GM12864 (cell line): ENCODE measurements around the gene TGFBR3.

Experiments used
- DNase-seq: peaks from one replicate; pipeline ENCODE4 v3.0.0-alpha.2; 2011; ENCODE audit warnings: low read depth
- H3K4me3 ChIP-seq: 2 replicates; pipeline ENCODE4 v1.5.1; 2011; ENCODE audit warnings: mild to moderate bottlenecking, low read depth, low read length, control low read depth
- CTCF ChIP-seq: IDR thresholded peaks from 2 replicates; pipeline ENCODE4 v1.5.1; 2011; ENCODE audit warnings: low read depth, mild to moderate bottlenecking, moderate library complexity, low read length, control low read depth, inconsistent platforms; ENCODE audit errors: missing control alignments

TGFBR3 gene

GRCh38 chr1:91817211-91817905 lies 68.6 kb downstream of the TGFBR3 start:
- no peak for TF ChIP-seq CTCF
- DNase-seq = no peak
- no peak overlapping the region for H3K4me3 ChIP-seq

- no peak for DNase-seq
- no peak overlapping the region for H3K4me3 ChIP-seq
- TF ChIP-seq CTCF = no peak
Observed at GRCh38 chr1:91816031-91816430, 69.9 kb downstream of the TGFBR3 start.

GRCh38 chr1:91814448-91814847 lies 71.5 kb downstream of the TGFBR3 start:
- no peak for DNase-seq
- H3K4me3 ChIP-seq = no peak overlapping the region
- TF ChIP-seq CTCF = no peak

- H3K4me3 ChIP-seq = no peak overlapping the region
- TF ChIP-seq CTCF = no peak
- no peak for DNase-seq
Observed at GRCh38 chr1:91813813-91814212, 72.1 kb downstream of the TGFBR3 start.

GRCh38 chr1:91811363-91812025 lies 74.5 kb downstream of the TGFBR3 start:
- no peak overlapping the region for H3K4me3 ChIP-seq
- DNase-seq = no peak
- TF ChIP-seq CTCF = no peak

GRCh38 chr1:91809317-91809716 lies 76.6 kb downstream of the TGFBR3 start:
- no peak overlapping the region for H3K4me3 ChIP-seq
- no peak for TF ChIP-seq CTCF
- DNase-seq = no peak

GRCh38 chr1:91807921-91808620 lies 77.9 kb downstream of the TGFBR3 start:
- TF ChIP-seq CTCF = no peak
- H3K4me3 ChIP-seq = no peak overlapping the region
- DNase-seq = no peak
